ENCODE results near the gene TLX3. TPM values are rescaled to one million over a fixed set of nuclear protein-coding genes. Genes with fewer than 3 reads are reported as not detected.

Gene TLX3
- total RNA-seq, 1 donor from 2014 or later = not detected

DNA sequence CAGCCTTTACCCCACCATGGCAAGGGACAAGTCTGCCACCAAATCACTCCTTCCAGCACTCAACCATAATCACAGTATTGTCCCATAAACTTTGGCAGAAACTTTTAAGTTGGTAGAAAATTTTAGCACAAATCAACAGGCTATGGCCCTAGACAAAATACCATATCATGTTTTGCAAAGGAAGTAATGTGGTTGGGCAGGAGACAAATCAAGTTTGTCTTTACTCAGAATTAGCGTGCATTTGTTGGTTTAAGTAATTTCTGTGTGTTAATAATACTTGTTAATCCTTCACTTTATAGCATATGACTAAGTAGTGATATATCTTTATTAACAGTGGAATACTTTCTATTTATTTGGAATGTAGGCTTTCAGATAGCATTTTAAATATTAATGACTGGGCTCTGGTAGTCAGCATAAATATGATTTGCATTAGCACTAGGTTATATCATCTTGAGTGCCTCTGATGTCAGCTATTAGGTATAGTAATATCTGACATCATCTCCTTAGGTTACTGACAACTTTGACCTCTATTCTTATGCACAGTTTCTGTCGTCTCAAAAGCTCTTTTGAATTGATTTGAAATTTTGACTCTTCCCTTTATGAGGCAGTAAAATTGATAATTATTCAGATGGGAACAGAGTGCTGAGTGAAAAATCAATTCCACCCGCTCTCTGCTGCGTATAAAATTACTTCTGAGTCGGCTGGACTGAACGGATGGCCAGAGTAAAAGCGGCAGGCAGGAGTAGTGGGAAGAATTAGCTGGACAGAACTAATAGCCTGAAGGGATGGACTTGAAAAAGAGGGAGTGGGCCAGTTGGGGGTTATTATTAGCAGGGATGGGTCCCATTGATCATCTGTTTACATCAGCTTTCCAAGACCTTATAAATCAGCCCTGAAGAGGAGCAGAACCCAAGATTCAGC is 40.1 kb upstream of the TLX3 start:
- Histone ChIP-seq H3K9me3 (no peaks in the 10 kb centered on the region), H3K27ac (no peak overlapping the region), H3K4me3 (no peak overlapping the region), H3K36me3 (no peaks in the 10 kb centered on the region), H3K27me3 (ENCODE audit: low read depth) (no peaks in the 10 kb centered on the region), H3K4me1 (no peaks in the 10 kb centered on the region)
- DNase-seq (no peak), ATAC-seq (no peak)
- intact Hi-C loops (cut with DNase I) = no loop called here
- TF ChIP-seq, protein P1, sequence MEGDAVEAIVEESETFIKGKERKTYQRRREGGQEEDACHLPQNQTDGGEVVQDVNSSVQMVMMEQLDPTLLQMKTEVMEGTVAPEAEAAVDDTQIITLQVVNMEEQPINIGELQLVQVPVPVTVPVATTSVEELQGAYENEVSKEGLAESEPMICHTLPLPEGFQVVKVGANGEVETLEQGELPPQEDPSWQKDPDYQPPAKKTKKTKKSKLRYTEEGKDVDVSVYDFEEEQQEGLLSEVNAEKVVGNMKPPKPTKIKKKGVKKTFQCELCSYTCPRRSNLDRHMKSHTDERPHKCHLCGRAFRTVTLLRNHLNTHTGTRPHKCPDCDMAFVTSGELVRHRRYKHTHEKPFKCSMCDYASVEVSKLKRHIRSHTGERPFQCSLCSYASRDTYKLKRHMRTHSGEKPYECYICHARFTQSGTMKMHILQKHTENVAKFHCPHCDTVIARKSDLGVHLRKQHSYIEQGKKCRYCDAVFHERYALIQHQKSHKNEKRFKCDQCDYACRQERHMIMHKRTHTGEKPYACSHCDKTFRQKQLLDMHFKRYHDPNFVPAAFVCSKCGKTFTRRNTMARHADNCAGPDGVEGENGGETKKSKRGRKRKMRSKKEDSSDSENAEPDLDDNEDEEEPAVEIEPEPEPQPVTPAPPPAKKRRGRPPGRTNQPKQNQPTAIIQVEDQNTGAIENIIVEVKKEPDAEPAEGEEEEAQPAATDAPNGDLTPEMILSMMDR (IDR thresholded peaks at IDR 0.05) = no peak

DNA sequence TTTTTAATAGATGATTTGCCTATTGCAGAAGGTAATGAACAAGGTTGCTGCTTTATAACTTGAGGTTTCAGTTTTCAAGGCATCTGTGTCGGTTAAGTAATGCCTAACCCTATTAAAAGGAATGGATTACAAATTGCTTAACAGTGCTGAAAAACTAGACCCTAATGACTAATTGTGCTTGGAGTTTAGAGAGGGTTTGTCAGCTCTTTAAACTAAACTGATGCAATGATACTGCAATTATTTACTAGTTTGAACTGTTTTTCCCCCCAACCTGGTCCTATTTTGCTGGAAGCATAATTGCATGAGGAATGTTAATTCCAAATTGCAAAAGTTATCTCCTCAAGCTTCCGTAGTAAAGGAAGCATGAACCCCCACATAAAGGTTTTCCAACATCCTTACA is 39.3 kb upstream of the TLX3 start:
- no peak for ATAC-seq
- Histone ChIP-seq H3K4me1 (no peaks in the 10 kb centered on the region), H3K4me3 (no peak overlapping the region), H3K36me3 (no peaks in the 10 kb centered on the region), H3K27ac (no peak overlapping the region), H3K27me3 (ENCODE audit: low read depth) (no peaks in the 10 kb centered on the region), H3K9me3 (no peaks in the 10 kb centered on the region)
- DNase-seq = no peak
- TF ChIP-seq, protein P1 (IDR thresholded peaks at IDR 0.05) = no peak
- intact Hi-C loops (cut with DNase I) = no loop called here

DNA sequence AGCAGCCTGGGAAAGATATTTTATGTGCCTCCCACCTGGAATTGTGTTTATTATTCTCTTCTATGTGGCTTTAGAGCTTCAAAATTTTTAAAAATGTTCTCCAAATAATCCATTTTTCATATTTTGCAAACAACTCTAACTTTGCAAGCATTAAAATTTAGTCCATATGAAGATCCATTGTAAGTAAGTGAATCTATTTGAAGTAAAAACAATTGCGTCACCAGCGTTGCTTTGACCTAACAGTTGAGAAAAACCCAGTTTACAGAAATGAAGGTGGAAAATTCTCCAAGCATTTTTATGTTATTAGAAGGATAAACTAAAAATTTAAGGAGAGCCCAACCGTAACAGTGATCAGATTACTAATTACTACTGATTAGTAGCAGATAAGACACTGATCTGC is 38.9 kb upstream of the TLX3 start:
- Histone ChIP-seq H3K9me3 (no peaks in the 10 kb centered on the region), H3K27ac (no peak overlapping the region), H3K4me3 (no peak overlapping the region), H3K27me3 (ENCODE audit: low read depth) (no peaks in the 10 kb centered on the region), H3K36me3 (no peaks in the 10 kb centered on the region), H3K4me1 (no peaks in the 10 kb centered on the region)
- no peak for DNase-seq
- TF ChIP-seq, protein P1 (IDR thresholded peaks at IDR 0.05) = no peak
- intact Hi-C loops (cut with DNase I) = no loop called here
- ATAC-seq = no peak

DNA sequence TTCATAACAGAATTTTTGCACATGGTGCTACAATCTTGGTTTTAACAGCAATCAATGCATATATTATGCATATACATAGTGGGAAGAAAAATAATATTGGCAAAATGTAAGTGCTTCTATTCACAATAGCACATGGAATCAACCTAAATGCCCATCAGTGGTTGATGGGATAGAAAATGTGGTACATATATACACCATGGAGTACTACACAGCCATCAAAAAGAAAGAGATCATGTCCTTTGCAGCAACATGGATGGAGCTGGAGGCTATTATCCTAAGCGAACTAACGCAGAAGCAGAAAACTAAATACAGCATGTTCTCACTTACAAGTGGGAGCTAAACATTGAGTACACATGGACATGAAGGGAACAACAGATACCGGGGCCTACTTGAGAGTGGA is 37.2 kb upstream of the TLX3 start:
- intact Hi-C loops (cut with DNase I) = no loop called here
- Histone ChIP-seq H3K4me3 (no peak overlapping the region), H3K27ac (no peak overlapping the region), H3K4me1 (no peaks in the 10 kb centered on the region), H3K9me3 (no peaks in the 10 kb centered on the region), H3K36me3 (no peaks in the 10 kb centered on the region), H3K27me3 (ENCODE audit: low read depth) (no peaks in the 10 kb centered on the region)
- ATAC-seq (no peak), DNase-seq (no peak)
- TF ChIP-seq, protein P1 (IDR thresholded peaks at IDR 0.05) = no peak

DNA sequence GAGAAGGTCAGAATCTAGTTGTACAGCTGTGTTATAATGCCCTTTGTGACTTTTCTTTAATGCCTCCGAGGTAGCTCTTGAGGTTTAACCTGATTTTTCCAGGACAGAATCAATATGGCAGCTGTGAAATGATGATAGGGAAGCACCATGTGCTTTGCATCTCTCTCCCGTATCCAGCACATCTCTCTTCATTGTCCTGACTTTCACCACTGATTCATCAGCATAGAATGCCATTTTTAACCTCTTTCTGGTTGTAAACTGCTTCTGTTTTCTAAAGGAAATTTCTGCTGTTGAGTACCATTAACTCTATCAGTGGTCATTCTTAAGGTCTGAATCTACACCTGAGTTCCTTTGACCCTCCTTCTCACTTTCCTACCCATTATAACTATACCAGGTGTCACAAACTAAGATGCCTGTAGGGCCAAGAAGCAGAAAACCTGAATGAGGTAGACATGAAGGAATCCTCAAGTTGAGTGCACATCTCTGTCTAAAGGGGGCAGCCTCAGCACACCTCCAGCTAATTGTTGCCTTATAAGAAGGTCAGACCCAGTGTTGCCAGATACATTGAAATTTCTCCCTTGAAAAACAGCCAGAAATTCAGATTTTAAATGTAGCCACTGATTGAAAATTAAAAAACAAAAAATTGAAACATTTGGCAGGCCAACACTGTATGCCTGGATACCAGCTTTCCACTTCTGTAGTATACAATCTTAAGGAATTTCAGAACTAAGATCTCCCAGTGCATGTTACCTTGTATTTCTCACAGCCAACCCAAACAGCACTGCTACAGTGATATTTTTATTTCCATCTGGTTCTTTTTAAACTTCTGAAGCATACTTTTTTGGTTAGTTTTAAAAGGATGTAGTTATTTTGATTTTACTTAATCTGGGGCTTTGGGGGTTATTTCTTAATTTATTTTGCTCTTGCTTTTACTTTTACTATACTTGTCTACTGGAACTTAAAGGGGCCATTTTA is 35.8 kb upstream of the TLX3 start:
- TF ChIP-seq, protein P1 (IDR thresholded peaks at IDR 0.05) = no peak
- H3K27me3 ChIP-seq (ENCODE audit: low read depth) = no peaks in the 10 kb centered on the region
- no peak overlapping the region for H3K4me3 ChIP-seq
- no peak for DNase-seq
- intact Hi-C loops (cut with DNase I) = no loop called here
- H3K27ac ChIP-seq = no peak overlapping the region
- ATAC-seq = no peak
- no peaks in the 10 kb centered on the region for H3K36me3 ChIP-seq
- H3K9me3 ChIP-seq = no peaks in the 10 kb centered on the region
- H3K4me1 ChIP-seq = no peaks in the 10 kb centered on the region

Measured in lower lobe of right lung (tissue), 2 donors.